GM21528 (cell line): ENCODE measurements around the gene HIC1.
"Not testable (repeated sequence)": the region's sequence is repeated elsewhere in the genome, so short reads cannot be mapped to it uniquely, and the experiment has no call there.

Experiments used
- ATAC-seq: cut with Tn5 transposase; IDR thresholded peaks from one replicate; pipeline ENCODE4 v1.9.1; 2021; ENCODE audit warnings: mild to moderate bottlenecking, moderate library complexity; ENCODE audit not compliant: unreplicated experiment, low FRiP score

The HIC1 gene

DNA sequence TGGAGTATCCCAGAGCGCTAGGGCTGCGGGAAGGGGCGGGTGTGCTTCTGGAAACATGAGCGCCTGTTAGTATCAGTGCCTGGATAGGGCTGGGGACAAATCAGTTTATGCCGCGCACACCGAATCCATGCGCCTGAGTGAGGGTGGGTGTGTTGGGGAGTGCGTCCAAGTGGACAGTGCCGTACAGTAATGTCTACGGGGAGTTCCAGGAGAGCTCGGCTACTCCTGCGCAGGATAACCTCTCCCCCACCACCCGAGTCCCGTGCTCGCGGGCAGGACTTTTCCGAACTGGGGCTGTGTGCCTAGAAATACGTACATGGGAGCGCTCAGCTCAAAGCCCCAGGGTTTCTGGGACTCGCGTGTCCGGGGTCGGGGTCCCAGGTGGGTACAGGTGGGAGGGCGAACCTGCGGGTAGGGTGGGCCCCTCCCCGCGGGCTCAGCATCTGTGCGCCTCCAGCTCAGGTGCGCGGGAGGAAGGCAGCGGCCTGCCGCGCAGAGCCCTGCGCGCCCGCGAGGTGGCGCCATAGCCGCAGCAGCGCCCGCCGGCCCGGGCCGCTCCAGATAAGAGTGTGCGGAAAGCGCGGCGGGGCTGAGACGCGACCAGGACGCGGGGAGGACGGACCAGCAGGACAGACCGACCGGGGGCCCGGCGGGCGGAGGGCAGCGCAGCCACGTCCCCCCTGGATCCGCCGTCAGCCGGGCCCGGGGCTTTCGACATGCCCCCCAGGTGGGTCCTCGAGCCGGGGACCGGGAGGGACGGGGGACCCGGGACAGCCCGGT, at the start of gene HIC1:
Gene HIC1, plus strand, starts transcription at position 592 of the 780 bp plus-strand sequence. CDS start 1,588 bp downstream, outside the sequence.
- ATAC-seq = peak; percentile 30

DNA sequence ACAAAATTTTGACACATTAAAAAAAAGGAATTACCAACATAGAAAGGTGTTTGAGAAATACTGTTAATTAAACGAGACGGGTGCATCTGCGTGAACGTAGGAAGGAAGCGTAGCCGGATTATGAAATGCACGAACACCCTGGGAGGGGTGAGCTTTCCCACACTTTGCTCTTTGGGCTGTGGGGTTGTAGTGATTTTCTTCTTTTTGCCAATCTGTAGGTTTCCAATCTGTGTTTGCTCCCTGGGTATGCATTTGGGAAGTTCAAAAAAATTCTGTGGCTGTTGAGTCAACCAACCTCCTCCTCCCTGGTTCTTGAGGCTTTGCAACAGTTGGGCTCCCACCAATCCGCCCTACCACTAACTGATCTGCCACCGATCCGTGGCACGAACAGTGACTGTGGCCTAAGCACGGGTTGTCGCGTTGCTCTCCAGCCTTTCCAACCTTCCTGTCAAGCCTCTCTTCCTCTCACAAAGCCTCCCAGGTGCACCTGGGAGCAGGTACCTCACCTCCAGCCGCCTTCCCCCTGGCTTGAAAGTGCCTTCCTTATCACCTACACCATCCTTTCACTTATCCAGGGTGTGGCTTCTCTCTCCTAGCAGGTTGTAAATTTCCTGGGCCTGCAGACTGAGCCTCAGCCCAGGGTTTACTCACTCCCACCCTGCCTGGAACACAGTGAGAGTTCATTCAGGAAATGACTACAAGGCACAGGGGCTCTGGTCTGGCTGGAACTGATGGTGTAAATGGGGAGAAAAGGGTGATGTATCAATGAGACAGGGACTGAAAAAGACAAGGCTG, 46.4 kb upstream of the HIC1 start:
- no peak for ATAC-seq

DNA sequence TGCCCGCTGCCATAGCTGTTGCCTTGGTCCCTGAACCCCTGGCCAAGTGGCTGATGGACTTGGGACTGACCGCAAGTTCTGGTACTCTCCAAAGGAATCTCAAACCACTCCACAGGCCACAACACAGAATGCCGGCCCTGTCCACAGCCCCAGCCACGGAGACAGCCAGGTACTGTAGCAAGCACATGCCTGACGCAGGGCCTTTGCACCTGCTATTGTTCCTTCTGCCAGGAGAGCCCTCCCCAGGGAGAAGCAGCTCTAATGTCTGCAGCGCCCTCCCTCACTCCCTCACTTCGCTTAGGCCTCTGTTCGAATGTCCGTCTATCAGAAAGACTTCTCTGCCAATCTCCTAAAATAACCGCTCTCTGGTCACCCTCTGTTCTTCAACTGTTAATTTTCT, 45.2 kb upstream of the HIC1 start:
- ATAC-seq = no peak

DNA sequence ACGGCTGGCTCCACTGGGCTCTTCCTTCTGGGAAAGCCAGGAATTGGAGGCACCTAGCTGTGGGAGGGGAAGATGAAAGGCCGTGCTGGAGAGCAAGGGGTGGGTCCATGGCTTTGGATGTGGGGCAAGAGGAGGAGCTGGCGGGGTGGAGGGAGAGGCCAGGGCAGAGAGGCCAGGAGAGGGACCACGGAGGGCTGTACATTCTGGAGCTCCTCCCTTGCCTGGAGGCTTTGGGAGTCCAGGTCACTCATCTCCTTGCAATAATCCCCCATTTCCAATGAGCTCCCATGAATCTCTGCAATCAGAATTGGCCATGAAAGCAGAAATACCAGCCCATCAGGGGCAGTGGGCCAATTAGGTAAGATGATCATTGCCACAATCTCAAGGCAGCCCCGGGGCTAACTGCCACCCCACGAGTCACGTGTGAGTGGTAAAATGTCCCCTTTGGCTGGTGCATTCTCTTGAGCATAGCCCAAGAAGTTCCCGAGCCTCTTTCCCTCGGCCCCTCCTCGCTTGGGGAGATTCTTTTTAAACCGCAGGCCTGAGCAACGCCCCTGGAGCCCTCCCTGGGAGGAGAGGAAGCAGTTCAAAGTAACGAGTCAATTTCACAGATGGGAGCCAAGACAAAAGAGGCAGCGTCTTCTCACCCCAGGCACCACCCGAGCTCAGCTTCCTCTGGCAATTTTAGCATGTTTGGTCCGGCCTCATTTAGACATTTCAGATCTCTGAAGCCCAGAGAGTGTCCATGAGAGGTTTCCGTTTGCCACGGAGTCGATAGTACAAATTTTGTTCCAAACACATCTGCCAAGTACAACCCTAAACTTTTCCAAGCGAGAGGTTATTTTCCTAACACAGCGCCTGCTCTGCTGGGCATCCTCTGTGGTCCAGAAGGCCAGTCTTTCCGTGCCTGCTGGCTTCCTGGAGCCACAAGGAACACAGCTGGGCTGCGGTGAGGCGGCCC, 43.2 kb upstream of the HIC1 start:
- no peak for ATAC-seq

DNA sequence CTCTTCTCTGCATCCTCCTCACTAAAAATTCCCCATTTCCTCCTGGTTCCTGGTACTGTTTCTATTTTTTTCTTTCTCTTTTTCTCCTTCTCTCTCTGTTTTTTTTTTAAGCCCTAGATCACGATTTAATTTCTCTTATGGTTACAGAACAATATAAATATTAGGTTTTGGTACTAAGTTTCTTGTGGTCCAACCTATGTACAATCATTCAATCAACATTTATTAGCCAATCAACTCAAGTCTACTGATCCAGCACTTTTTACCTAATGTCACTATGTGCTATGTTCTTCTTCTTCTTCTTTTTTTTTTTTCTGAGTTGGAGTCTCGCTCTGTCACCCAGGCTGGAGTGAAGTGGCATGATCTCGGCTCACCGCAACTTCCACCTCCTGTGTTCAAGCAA, 42.4 kb upstream of the HIC1 start:
- no peak for ATAC-seq

DNA sequence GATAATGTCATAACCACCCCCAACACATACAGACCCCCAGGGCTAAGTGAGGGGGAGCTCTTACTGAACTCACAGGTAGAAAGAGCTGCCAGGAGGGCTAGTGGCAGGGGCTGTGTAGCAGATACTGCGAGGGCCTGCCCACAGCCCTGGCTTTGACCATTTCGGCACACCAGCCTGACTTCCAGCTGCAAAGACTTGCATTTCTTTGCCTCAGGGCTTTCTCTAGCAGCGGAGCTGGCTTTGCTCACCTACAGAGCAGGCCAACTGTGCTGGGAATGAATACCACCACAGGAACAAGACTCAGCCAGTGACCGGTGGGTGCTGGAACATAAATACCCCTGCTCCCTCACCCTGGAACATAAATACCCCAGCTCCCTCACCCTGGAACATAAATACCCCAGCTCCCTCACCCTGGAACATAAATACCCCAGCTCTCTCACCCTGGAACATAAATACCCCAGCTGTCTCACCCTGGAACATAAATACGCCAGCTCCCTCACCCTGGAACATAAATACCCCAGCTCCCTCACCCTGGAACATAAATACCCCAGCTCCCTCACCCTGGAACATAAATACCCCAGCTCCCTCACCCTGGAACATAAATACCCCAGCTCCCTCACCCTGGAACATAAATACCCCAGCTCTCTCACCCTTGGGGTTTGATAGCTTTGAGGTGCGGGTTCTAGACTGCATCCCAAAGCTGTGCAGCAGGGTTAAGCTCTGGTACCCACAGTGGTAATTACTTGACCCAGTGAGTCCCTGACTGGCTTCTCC, 41.5 kb upstream of the HIC1 start:
- not testable (repeated sequence) for ATAC-seq

GRCh38 chr17:2013994-2014317, 40.9 kb upstream of the HIC1 start:
- ATAC-seq = no peak

DNA sequence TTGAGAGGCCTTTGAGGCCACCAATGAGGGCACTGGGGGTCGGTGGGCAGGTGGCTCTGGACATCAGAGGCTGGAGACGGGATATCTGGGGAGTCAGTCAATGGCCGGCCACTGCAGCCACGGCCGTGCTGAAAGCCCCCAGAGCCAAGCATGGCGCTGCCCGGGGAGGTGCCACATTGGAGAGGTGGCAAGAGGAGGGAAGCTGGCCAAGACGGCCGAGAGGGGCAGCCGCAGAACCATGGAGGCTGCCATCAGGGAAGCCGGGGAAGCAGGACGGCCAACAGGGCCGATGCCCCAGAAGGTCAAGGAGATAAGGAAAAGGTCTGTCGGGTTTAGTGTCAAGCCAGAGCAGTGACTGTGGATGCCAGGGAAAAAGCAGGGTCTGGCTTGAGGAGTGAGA, 39.6 kb upstream of the HIC1 start:
- ATAC-seq = no peak

- ATAC-seq = no peak
These were observed 38.4 kb upstream of the HIC1 start for GRCh38 chr17:2016494-2016893.

DNA sequence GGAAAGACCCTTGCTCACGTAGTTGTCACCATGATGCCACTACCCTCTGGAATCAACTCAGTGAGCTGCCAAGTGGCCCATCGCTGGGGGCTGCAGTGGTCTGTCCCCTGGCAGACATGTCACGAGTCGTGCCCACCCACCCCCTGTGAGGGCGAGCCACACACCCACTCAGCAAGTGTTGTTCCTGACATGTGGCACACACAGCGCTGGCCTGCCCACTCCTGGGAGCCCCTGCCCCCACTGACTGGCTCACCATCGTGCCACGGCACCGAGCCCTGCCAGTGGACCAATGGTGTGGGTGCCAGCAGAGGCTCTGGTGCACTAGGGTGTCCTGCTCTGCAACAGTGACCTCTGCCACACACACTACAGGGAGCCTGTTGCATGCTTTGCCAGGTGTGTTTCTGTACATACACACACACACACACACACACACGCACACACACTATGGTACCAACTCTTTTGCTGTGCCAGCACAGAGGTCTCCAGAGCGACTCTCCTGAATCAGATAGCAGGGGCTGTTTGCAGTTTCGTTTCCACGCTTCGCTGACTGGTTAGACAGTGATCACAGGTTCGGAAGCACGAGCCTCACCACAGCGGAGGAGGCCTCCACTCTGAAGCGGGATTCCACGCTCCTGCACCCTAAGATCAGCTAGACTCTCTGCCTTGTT, 37.5 kb upstream of the HIC1 start:
- no peak for ATAC-seq

DNA sequence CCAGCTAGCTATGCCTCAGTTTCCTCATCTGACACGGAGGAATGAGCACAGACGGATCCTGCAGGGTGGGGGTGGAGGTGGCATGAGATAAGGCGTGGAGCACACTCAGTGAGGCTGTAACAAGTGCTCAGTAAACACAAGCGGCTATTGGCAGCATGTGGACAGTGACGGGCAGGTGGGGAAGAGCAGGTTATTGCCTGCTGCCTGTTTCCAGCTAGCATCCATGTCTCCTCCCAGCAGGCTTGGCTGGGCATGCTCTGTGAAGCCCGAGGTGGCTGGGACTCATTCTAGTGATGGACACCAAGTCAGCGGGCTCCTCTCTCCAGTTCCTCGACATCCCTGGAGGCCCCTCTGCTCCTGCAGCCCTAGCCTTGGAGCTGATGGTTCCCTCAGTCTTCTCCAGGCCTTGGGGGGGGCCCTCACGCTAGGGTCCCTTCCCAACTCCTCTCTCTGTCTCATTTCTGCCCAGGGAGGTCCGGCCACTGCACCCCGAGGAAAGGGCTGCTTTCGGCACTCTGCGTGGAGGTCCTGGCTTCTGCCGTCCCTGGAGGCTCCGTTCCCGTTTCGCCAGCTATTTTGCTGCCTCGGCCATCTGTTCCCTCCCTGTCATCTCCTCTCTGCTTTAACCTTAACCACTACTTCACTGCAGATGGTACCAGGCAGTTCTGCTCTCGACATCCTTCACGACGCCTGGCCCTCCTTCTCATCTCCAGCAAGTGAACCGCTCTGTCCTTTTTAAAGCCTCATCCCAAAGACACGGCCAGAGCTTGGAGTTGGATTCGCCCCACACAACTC, 36.0 kb upstream of the HIC1 start:
- ATAC-seq = no peak

DNA sequence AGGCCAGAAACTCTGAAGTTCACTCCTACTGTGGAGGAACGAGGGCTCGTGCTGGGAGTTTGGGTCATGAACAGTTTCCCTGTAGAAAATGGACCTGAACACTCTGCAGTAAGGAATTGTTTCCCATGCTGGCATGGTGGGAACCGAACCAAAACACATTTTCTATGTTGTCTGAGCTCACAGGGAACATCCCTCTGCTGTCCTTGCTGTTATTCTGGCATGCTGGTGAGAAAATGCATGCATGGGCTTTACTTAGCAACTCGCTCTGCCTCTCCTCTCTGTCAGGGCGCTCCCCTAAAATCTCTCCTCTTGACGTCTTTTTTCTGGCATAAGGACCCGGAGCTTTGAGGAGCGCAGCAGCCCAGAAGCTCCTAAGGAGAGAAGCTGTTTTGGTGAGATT, 35.2 kb upstream of the HIC1 start:
- no peak for ATAC-seq

GRCh38 chr17:2020721-2021120, 34.2 kb upstream of the HIC1 start:
- no peak for ATAC-seq

DNA sequence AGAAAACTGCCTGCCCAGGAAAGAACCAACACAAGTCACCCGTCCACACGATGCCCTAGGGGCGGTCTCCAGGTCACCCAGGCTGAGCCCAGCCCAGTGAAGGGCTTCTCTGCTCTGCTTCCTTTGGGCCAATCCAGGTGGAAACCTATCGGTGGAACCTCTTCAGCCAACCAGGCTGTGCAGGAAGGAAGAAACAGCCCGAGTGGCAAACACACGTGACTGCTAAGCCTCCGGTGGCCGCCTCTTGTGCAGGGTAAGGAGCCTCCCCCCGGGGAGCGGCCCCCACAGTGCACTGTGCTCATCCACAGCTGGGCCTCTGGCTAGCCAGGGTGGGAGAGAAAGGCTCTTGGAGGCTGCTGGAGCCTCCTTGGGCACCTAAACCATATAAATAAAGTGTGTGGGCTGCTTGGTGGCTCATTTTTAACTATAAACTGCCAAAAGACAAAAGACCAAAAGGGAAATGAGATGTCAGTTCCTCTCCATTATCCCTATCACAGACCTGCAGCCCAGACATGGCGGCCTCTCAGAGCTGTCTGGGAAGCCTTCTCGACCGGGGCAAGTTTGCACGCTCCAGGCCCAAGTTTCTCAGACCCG, 32.2 kb upstream of the HIC1 start:
- no peak for ATAC-seq

DNA sequence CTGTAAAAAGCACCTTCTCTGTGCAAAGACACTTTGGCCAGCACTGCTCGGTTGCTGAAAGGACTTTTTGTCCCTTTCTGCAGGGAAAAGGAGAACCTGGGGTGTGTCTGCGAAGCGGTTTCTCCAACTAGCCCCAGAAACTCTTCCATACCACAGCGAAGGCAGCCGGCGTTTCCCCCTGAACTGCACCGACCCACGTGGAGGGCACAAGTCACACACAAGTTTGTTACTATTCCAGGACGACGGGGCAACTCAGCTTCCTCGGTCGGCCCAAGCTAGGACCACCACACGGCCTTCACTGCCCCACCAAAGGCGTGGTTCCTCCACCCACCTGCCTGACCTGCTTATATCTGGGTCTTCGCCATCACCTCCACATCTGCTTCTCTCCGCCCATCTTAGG, 31.6 kb upstream of the HIC1 start:
- no peak for ATAC-seq

GRCh38 chr17:2023692-2024571, 31.0 kb upstream of the HIC1 start:
- ATAC-seq = no peak

- ATAC-seq = no peak
These were observed 30.2 kb upstream of the HIC1 start for GRCh38 chr17:2024572-2025219.
